Measurements from ENCODE around the gene PARN.

PARN gene

DNA sequence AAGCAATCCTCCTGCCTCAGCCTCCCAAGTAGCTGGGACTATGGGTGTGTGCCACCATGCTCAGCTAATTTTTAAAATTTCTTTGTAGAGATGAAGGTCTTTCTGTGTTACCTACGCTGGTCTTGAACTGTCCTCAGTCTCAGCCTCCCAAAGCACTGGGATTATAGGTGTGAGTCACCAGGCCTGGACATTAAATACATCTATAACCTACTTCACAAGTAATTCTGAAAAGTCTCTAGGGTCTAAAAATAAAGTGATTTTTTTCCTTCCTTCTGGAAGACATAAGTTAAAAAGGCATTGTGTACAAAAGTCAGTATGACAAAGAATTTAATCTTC is 118.3 kb downstream of the PARN start:
- Histone ChIP-seq H3K4me3 (ENCODE audit: low read depth in 1 of 2, low read length in 1 of 2) (no peak overlapping the region), H3K27me3 (no peaks in the 10 kb centered on the region), H3K27ac (no peak overlapping the region), H3K4me1 (ENCODE audit: control insufficient read depth in 1 of 2, insufficient read depth in 1 of 2, low read depth in 1 of 2, low read length in 1 of 2) (no peaks in the 10 kb centered on the region), H3K36me3 (no peaks in the 10 kb centered on the region), H3K9me3 (no peaks in the 10 kb centered on the region)
- TF ChIP-seq, protein P1, sequence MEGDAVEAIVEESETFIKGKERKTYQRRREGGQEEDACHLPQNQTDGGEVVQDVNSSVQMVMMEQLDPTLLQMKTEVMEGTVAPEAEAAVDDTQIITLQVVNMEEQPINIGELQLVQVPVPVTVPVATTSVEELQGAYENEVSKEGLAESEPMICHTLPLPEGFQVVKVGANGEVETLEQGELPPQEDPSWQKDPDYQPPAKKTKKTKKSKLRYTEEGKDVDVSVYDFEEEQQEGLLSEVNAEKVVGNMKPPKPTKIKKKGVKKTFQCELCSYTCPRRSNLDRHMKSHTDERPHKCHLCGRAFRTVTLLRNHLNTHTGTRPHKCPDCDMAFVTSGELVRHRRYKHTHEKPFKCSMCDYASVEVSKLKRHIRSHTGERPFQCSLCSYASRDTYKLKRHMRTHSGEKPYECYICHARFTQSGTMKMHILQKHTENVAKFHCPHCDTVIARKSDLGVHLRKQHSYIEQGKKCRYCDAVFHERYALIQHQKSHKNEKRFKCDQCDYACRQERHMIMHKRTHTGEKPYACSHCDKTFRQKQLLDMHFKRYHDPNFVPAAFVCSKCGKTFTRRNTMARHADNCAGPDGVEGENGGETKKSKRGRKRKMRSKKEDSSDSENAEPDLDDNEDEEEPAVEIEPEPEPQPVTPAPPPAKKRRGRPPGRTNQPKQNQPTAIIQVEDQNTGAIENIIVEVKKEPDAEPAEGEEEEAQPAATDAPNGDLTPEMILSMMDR (IDR thresholded peaks at IDR 0.05), result no peak

DNA sequence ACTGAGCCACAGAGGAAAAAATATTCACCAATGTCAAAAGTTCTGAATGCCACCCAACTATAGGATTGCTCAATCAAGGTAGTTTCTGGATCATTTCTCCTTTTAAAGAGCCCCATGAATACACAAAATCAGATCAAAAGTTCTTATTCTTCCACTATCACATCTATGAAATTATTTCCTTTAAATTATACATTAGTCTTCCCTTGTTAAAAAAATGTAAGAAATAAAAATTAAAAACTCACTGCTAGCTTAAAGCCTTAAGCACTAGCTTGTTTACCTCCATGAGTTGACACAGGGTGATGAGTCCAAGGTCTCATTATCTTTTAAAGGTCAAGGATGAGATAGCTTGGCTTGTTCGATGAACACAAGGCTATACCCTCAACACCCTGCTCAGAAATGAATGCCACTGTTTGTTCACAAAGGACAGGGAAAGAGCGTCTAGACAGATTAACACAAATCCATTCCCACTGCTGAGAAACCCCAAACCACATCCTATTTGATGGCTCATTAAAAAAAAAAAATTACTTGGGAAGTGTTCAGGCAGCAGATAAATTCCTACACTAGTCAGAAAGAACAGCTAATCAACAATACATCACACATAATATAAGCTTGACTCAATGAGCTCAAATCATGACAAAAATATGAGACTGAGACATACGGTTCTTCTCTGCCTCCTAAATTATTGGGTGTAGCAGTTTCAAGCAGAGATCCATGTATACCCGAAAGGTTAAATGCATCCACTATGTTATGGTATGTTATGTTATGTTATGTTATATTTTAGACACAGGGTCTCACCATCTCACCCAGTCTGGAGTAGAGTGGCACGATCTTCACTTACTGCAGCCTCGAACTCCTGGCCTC is 118.9 kb downstream of the PARN start:
- H3K27me3 ChIP-seq, result no peaks in the 10 kb centered on the region
- H3K4me1 ChIP-seq (ENCODE audit: control insufficient read depth in 1 of 2, insufficient read depth in 1 of 2, low read depth in 1 of 2, low read length in 1 of 2), result no peaks in the 10 kb centered on the region
- H3K27ac ChIP-seq, result no peak overlapping the region
- TF ChIP-seq, protein P1 (IDR thresholded peaks at IDR 0.05), result no peak
- no peaks in the 10 kb centered on the region for H3K36me3 ChIP-seq
- no peaks in the 10 kb centered on the region for H3K9me3 ChIP-seq
- H3K4me3 ChIP-seq (ENCODE audit: low read depth in 1 of 2, low read length in 1 of 2), result no peak overlapping the region

DNA sequence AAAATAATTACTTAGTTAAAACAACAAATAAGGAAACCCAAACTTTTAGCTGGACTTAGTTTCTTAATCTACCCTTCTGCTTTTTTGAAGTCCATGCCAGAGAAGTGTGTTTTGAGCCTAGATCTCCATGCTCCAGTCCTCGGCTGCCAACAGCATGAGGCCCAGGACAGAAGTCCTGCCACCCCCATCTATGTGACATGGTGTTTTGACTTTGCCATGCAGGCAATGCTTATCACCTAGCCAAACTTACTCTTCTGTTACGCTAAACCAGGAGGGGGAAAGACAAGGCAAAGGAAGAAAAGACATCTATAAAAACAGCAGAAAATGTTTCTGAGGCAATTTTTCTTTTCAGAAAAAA is 119.5 kb downstream of the PARN start:
- Histone ChIP-seq H3K27me3 (no peaks in the 10 kb centered on the region), H3K27ac (no peak overlapping the region), H3K36me3 (no peaks in the 10 kb centered on the region), H3K9me3 (no peaks in the 10 kb centered on the region), H3K4me3 (ENCODE audit: low read depth in 1 of 2, low read length in 1 of 2) (no peak overlapping the region), H3K4me1 (ENCODE audit: control insufficient read depth in 1 of 2, insufficient read depth in 1 of 2, low read depth in 1 of 2, low read length in 1 of 2) (no peaks in the 10 kb centered on the region)
- TF ChIP-seq, protein P1 (IDR thresholded peaks at IDR 0.05), result no peak

DNA sequence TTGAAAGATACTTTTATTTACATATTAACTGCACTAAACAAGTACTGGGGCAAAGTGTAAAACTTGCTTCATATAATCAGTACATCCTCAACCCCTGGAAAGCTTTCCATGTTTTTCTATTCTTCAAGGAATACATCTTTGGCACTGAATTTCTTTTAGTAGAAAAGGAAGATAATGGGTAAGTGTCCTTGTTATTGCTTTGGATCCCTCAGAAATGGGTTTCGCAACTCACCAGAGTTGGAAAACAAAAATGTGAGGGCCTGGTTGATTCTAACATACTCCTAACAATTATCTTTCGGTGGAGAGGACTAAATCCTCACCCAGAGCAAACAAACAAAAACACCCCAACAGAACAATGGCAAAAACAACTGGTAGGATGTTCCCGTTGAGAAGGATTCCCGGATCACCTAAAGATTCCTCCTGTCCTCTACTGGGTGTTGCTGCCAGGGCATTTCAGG is 120.4 kb downstream of the PARN start:
- Histone ChIP-seq H3K4me1 (ENCODE audit: control insufficient read depth in 1 of 2, insufficient read depth in 1 of 2, low read depth in 1 of 2, low read length in 1 of 2) (no peaks in the 10 kb centered on the region), H3K36me3 (no peaks in the 10 kb centered on the region), H3K9me3 (no peaks in the 10 kb centered on the region), H3K27ac (no peak overlapping the region), H3K27me3 (no peaks in the 10 kb centered on the region), H3K4me3 (ENCODE audit: low read depth in 1 of 2, low read length in 1 of 2) (no peak overlapping the region)
- TF ChIP-seq, protein P1 (IDR thresholded peaks at IDR 0.05), result no peak

- H3K4me3 ChIP-seq (ENCODE audit: low read depth in 1 of 2, low read length in 1 of 2), result no peak overlapping the region
- no peak overlapping the region for H3K27ac ChIP-seq
- H3K9me3 ChIP-seq, result no peaks in the 10 kb centered on the region
- TF ChIP-seq, protein P1 (IDR thresholded peaks at IDR 0.05), result no peak
- H3K36me3 ChIP-seq, result no peaks in the 10 kb centered on the region
- no peaks in the 10 kb centered on the region for H3K27me3 ChIP-seq
- H3K4me1 ChIP-seq (ENCODE audit: control insufficient read depth in 1 of 2, insufficient read depth in 1 of 2, low read depth in 1 of 2, low read length in 1 of 2), result no peaks in the 10 kb centered on the region
Observed at GRCh38 chr16:14509055-14509454, 121.0 kb downstream of the PARN start.
